IPS-NIHi11 (cell line): ENCODE results near the gene WDR86.

Experiments used
- DNase-seq: peaks from one replicate; pipeline ENCODE4 v3.0.0; 2012; ENCODE audit warnings: mixed read lengths, low spot score

Gene WDR86

GRCh38 chr7:151347200-151347599 is 62.6 kb downstream of the WDR86 start:
- no peak for DNase-seq

- no peak for DNase-seq
Measured at GRCh38 chr7:151346470-151346769, 63.4 kb downstream of the WDR86 start.

- no peak for DNase-seq
Measured at GRCh38 chr7:151345576-151346469, 64.0 kb downstream of the WDR86 start.

GRCh38 chr7:151343516-151343915 is 66.3 kb downstream of the WDR86 start:
- DNase-seq, result no peak

GRCh38 chr7:151342811-151343210 is 67.0 kb downstream of the WDR86 start:
- DNase-seq, result no peak

GRCh38 chr7:151342102-151342646 is 67.7 kb downstream of the WDR86 start:
- DNase-seq, result no peak

GRCh38 chr7:151341357-151342101 is 68.3 kb downstream of the WDR86 start, which contains the start of gene NUB1:
Gene NUB1 (plus strand): TSS chr7:151341812. CDS start chr7:151345350, 3,538 bp downstream.
- DNase-seq, result peak; percentile 97

- no peak for DNase-seq
Measured at GRCh38 chr7:151340794-151341356, 69.0 kb downstream of the WDR86 start.

GRCh38 chr7:151339651-151340382 is 70.0 kb downstream of the WDR86 start:
- DNase-seq, result no peak

- no peak for DNase-seq
Measured at GRCh38 chr7:151338809-151339208, 71.0 kb downstream of the WDR86 start.

- no peak for DNase-seq
Measured at GRCh38 chr7:151337346-151337745, 72.5 kb downstream of the WDR86 start.

- no peak for DNase-seq
Measured at GRCh38 chr7:151336027-151336708, 73.7 kb downstream of the WDR86 start.

GRCh38 chr7:151334628-151335027 is 75.2 kb downstream of the WDR86 start:
- no peak for DNase-seq
